H1 (cell line): ENCODE data around the gene STARD13. TPM values are rescaled to one million over a fixed set of nuclear protein-coding genes. Genes with fewer than 3 reads are reported as not detected.

Source experiments
- CHD7 ChIP-seq: fragments of 300-600 bp; sonication (generic); IDR thresholded peaks from 2 replicates; pipeline ENCODE4 v1.7.1; 2012; ENCODE audit warnings: low read length, moderate library complexity, mild to moderate bottlenecking, inconsistent platforms; ENCODE audit not compliant: insufficient replicate concordance
- polyA plus RNA-seq, 7 experiments: library from polyadenylated mRNA; depleted of rRNA in 3 of 7; stranded (reverse) in 5 of 7; unstranded in 2 of 7; fragments of >200 nt in 5 of 7; fragments of 200-250 nt in 2 of 7; gene quantifications; 1 replicate in 5 of 7; 2 replicates in 1 of 7; 4 replicates in 1 of 7; pipeline versions ENCODE4 v1.2.1 to v1.2.3, GENCODE V29; 2011 to 2013; ENCODE audit warnings: missing spikeins in 2 of 7, mixed read lengths in 2 of 7
- total RNA-seq: library from RNA; stranded (reverse); fragmentation: NEBNext Ultra II Directional; extraction: Animal tissue kit (Norgen Biotek cat#: 25700); gene quantifications from 2 replicates; pipeline ENCODE4 v1.2.1, GENCODE V29; 2021

The STARD13 gene
- total and polyA plus RNA-seq, 2 of the 8 experiments (the other 6 are each of a cell fraction or from before 2014, with no cell fraction given) = 0.82 to 2.9 TPM

- no peak for TF ChIP-seq CHD7
These were observed 11.4 kb upstream of the STARD13 start (continued) for GRCh38 chr13:33296793-33297425.
